K562 (cell line): ENCODE measurements around the gene GHRL. TPM values are rescaled to one million over a fixed set of nuclear protein-coding genes. Genes with fewer than 3 reads are reported as not detected.
A peak's percentile ranks its signal among the peaks of the same experiment; 100 is the strongest.

Source experiments
- ATAC-seq: fragments of 200-7000 bp; cut with Tn5 transposase; 3 replicates; pipeline ENCODE4 v1.9.1; 2020; ENCODE audit warnings: moderate library complexity
- BruUV-seq: library from RNA; stranded (reverse); fragments of 400-500 nt; replicated peaks from 2 replicates; lab custom pipeline; 2021; lab: Mats Ljungman, UMichigan
- CTCF ChIA-PET: fragments of 300-600 bp; formaldehyde crosslinking; extraction: SDS; loops from one replicate; lab custom pipeline; 2021; ENCODE audit warnings: low intra/inter-chr PET ratio; lab: Yijun Ruan, JAX
- POLR2A ChIA-PET: fragments of 300-600, 350-650 bp; sonication (Branson Sonifier 250); formaldehyde crosslinking; extraction: SDS; loops from one replicate; lab custom pipeline; 2021; ENCODE audit warnings: antibody characterized with exemption, inconsistent platforms; lab: Yijun Ruan, JAX
- DNase-seq, 4 experiments: peaks; one replicate each; pipeline versions ENCODE4 v3.0.0 to v3.0.0-alpha.2; 2011 to 2018; ENCODE audit warnings: low spot score in 3 of 4, mixed read lengths in 3 of 4; ENCODE audit errors: extremely low read depth in 1 of 4
- FAIRE-seq: peaks from 2 replicates; lab custom pipeline; 2011; peaks lifted over from hg19 to GRCh38; lab: Jason Lieb, UNC
- H2AFZ ChIP-seq: 2 replicates; pipeline ENCODE4 v1.6.0; 2011; ENCODE audit warnings: low read depth, low read length, control low read depth, inconsistent platforms
- H3K27ac ChIP-seq: fragments of 200-600 bp; 3 replicates; pipeline ENCODE4 v1.8.0; 2011; ENCODE audit warnings: low read depth, mild to moderate bottlenecking, control low read depth, inconsistent platforms, low read length, moderate library complexity, mixed read lengths; ENCODE audit errors: extremely low read depth
- H3K27me3 ChIP-seq, 2 experiments: fragments of 300-600 bp in 1 of 2; 2 replicates in 1 of 2; 3 replicates in 1 of 2; pipeline versions ENCODE4 v1.6.0 to v1.8.0; 2011; ENCODE audit warnings: inconsistent platforms in 2 of 2, low read length in 2 of 2, mild to moderate bottlenecking in 1 of 2, mixed read lengths in 1 of 2, moderate library complexity in 1 of 2; ENCODE audit not compliant: control insufficient read depth in 2 of 2, insufficient read depth in 2 of 2
- H3K36me3 ChIP-seq: fragments of 300-600 bp; 3 replicates; pipeline ENCODE4 v1.8.0; 2011; ENCODE audit warnings: mild to moderate bottlenecking, low read length, inconsistent platforms; ENCODE audit not compliant: control insufficient read depth, insufficient read depth
- H3K4me1 ChIP-seq, 2 experiments: fragments of 200-600 bp in 1 of 2; replicated peaks in 1 of 2; 2 replicates in 1 of 2; 3 replicates in 1 of 2; pipeline versions ENCODE4 v1.5.1 to v1.8.0; 2011; ENCODE audit warnings: inconsistent platforms in 2 of 2, low read length in 2 of 2, mild to moderate bottlenecking in 1 of 2, mixed read lengths in 1 of 2, moderate library complexity in 1 of 2; ENCODE audit not compliant: control insufficient read depth in 2 of 2, insufficient read depth in 2 of 2
- H3K4me2 ChIP-seq: 2 replicates; pipeline ENCODE4 v1.6.1; 2011; ENCODE audit warnings: low read length, control low read depth, inconsistent platforms, mixed read lengths; ENCODE audit not compliant: insufficient read depth
- H3K4me3 ChIP-seq: fragments of 200-600 bp; sonication (generic), shearing (Covaris generic); 2 replicates; pipeline ENCODE4 v1.5.1; 2016; ENCODE audit warnings: control low read depth, inconsistent platforms
- H3K79me2 ChIP-seq: fragments of 200-600 bp; 3 replicates; pipeline ENCODE4 v1.8.0; 2011; ENCODE audit warnings: low read length, inconsistent platforms; ENCODE audit not compliant: control insufficient read depth, insufficient read depth
- H3K9ac ChIP-seq, 2 experiments: 2 replicates each; pipeline versions ENCODE4 v1.6.0 to v1.6.1; 2011; ENCODE audit warnings: low read depth in 2 of 2, low read length in 2 of 2, control low read depth in 1 of 2, inconsistent platforms in 1 of 2, mild to moderate bottlenecking in 1 of 2, mixed read lengths in 1 of 2; ENCODE audit not compliant: insufficient read depth in 1 of 2
- H3K9me1 ChIP-seq: one replicate; pipeline ENCODE4 v1.6.0; 2011; ENCODE audit warnings: inconsistent platforms, mild to moderate bottlenecking, low read length, moderate library complexity; ENCODE audit not compliant: control insufficient read depth, insufficient read depth
- H3K9me3 ChIP-seq: replicated peaks from 2 replicates; pipeline ENCODE4 v1.5.1; 2011; ENCODE audit warnings: low read depth, low read length, inconsistent platforms; ENCODE audit not compliant: control insufficient read depth, insufficient read depth
- H4K20me1 ChIP-seq: replicated peaks from 2 replicates; pipeline ENCODE4 v1.6.1; 2011; ENCODE audit warnings: low read length, inconsistent platforms, mixed read lengths; ENCODE audit not compliant: control insufficient read depth, insufficient read depth
- DACH1 ChIP-seq: fragments of 450-650 bp; IDR thresholded peaks from 2 replicates; pipeline ENCODE4 v1.6.1; 2018; ENCODE audit not compliant: partially characterized antibody
- EP300 ChIP-seq: IDR thresholded peaks from 2 replicates; pipeline ENCODE4 v1.6.1; 2012; ENCODE audit warnings: low read length, improper control_type of control experiment
- FOXA1 ChIP-seq: fragments of 450-650 bp; IDR thresholded peaks from 2 replicates; pipeline ENCODE4 v1.6.1; 2016; ENCODE audit warnings: mild to moderate bottlenecking, borderline replicate concordance
- HNRNPK ChIP-seq: fragments of 200-400 bp; formaldehyde crosslinking; IDR thresholded peaks from one replicate; pipeline ENCODE4 v1.6.1; 2018; ENCODE audit warnings: mild to moderate bottlenecking, low read depth, low read length; ENCODE audit not compliant: poor library complexity, severe bottlenecking
- KDM1A ChIP-seq, 2 experiments: fragments of 450-650 bp; IDR thresholded peaks; 2 replicates each; pipeline ENCODE4 v1.6.1; 2016; ENCODE audit warnings: mild to moderate bottlenecking in 2 of 2
- ZNF224 ChIP-seq: sonication (generic); formaldehyde crosslinking; IDR thresholded peaks from 2 replicates; pipeline ENCODE4 v1.8.0; 2022; ENCODE audit warnings: mild to moderate bottlenecking, missing genetic modification reagents
- ZNF23 ChIP-seq: fragments of 250-450 bp; sonication (Bioruptor Pico); IDR thresholded peaks from 2 replicates; pipeline ENCODE4 v1.4.0; 2020; ENCODE audit warnings: mild to moderate bottlenecking
- ZNF316 ChIP-seq: fragments of 450-650 bp; IDR thresholded peaks from 2 replicates; pipeline ENCODE4 v1.6.1; 2016
- ZNF717 ChIP-seq: fragments of 250-450 bp; sonication (Bioruptor Pico); IDR thresholded peaks from 2 replicates; pipeline ENCODE4 v1.5.0; 2021
- ZNF764 ChIP-seq: fragments of 250-450 bp; sonication (Bioruptor Pico); IDR thresholded peaks from 2 replicates; pipeline ENCODE4 v1.4.0; 2020; ENCODE audit warnings: low read depth, mild to moderate bottlenecking, moderate library complexity
- ZNF766 ChIP-seq: fragments of 200-800 bp; sonication (Bioruptor generic); conservative IDR thresholded peaks from 2 replicates; pipeline ENCODE4 v1.6.1; 2016; ENCODE audit warnings: missing genetic modification characterization, missing compliant biosample characterization
- whole genome bisulfite sequencing: fragments of 100-300 bp; shearing (Covaris generic); methylation state at CpG from one replicate; pipeline ENCODE4 v1.1.6; 2016; ENCODE audit warnings: low coverage, mixed read lengths; ENCODE audit not compliant: insufficient coverage; ENCODE audit errors: missing lambda C conversion rate; 5-methylcytosine and 5-hydroxymethylcytosine counted together
- in situ Hi-C: fragments of 300-500 bp; cut with MboI; formaldehyde crosslinking; loops from 4 replicates; pipeline ENCODE4 v1.15.0; 2018; ENCODE audit warnings: inconsistent platforms, mixed read lengths
- intact Hi-C: fragments of 100-400 bp; cut with micrococcal nuclease; formaldehyde crosslinking; loops from 2 replicates; pipeline ENCODE4 v1.14.2; 2022
- polyA plus RNA-seq, 8 experiments: library from polyadenylated mRNA; depleted of rRNA in 4 of 8; stranded (reverse) in 5 of 8; unstranded in 3 of 8; fragments of >200 nt; fragmentation: Nextera tagmentation in 2 of 8; fragmentation: Illumina TruSeq in 1 of 8; extraction: Ambion mirVana in 2 of 8; extraction: Trizol in 1 of 8; gene quantifications; 2 replicates each; pipeline versions ENCODE4 v1.2.1 to v1.2.3, GENCODE V29; 2011 to 2014; ENCODE audit warnings: inconsistent platforms in 1 of 8, missing spikeins in 1 of 8
- total RNA-seq, 7 experiments: library from RNA; depleted of rRNA in 6 of 7; stranded (reverse); fragments of >200 nt in 6 of 7; fragmentation: Illumina TruSeq in 2 of 7; extraction: Trizol in 2 of 7; gene quantifications; 2 replicates each; pipeline versions ENCODE4 v1.2.1 to v1.2.3, GENCODE V29; 2011 to 2021; ENCODE audit warnings: low replicate concordance in 1 of 7
- TF ChIP-seq, protein P1 (sequence below): fragments of 200-800 bp; sonication (Bioruptor generic); IDR thresholded peaks from 2 replicates; pipeline ENCODE4 v1.6.1; 2017; ENCODE audit warnings: missing genetic modification characterization, missing compliant biosample characterization
- TF ChIP-seq, protein P2 (sequence below): fragments of 200-800 bp; sonication (Bioruptor generic); IDR thresholded peaks from 2 replicates; pipeline ENCODE4 v1.6.1; 2016; ENCODE audit warnings: missing genetic modification characterization, missing compliant biosample characterization
- TF ChIP-seq, protein P3 (sequence below): sonication (generic); formaldehyde crosslinking; IDR thresholded peaks from 2 replicates; pipeline ENCODE4 v1.8.1; 2023; ENCODE audit warnings: mild to moderate bottlenecking, missing genetic modification reagents, moderate library complexity

GHRL gene
- total and polyA plus RNA-seq, 9 of the 15 experiments (the other 6 are each of a cell fraction or from before 2014, with no cell fraction given): 0.08 to 0.29 (median 0.15) TPM; not detected in 5

- TF ChIP-seq HNRNPK: peak; percentile 67
- 0 out of 4 replicates have a peak, but pooled peaks of 1 of the 2 experiments have one; percentile 25 for TF ChIP-seq KDM1A (IDR thresholded peaks at IDR 0.05)
- TF ChIP-seq ZNF717 (CRISPR knock-in tag): no peak
- no peak for TF ChIP-seq DACH1
- TF ChIP-seq FOXA1: no peak
- TF ChIP-seq, protein P1, sequence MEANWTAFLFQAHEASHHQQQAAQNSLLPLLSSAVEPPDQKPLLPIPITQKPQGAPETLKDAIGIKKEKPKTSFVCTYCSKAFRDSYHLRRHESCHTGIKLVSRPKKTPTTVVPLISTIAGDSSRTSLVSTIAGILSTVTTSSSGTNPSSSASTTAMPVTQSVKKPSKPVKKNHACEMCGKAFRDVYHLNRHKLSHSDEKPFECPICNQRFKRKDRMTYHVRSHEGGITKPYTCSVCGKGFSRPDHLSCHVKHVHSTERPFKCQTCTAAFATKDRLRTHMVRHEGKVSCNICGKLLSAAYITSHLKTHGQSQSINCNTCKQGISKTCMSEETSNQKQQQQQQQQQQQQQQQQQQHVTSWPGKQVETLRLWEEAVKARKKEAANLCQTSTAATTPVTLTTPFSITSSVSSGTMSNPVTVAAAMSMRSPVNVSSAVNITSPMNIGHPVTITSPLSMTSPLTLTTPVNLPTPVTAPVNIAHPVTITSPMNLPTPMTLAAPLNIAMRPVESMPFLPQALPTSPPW (CRISPR knock-in tag): peak; percentile 70
Observed at GRCh38 chr3:10319804-10320203, 27.1 kb upstream of the GHRL start (continued).

DNA sequence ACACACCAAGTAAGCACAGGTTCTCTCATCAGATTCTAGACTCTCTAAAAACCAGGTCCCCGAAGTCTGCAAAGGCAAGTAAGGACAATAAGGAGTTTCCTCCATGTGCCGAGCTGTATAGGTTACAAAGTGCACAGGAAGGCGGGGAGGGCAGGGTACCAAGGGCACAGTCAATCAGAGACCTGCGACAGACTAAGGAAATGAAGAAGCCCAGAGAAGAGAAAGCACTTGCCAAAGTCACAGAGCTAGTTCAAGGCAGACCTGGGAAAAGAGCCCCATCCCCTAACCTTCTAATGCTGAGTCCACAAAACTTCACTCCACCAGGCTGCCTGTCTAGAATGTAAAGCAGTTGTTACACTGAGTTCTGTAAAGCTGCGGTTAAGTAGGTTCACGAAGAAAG, 26.5 kb upstream of the GHRL start:
- FAIRE-seq (no peak), ATAC-seq (no peak)
- POLR2A ChIA-PET: interaction anchor here (0.6 to 4.0 kb wide), 7 partner anchors 15 to 564 kb away, joined by 3 to 39 read pairs (median 3); partner anchors contain the start of genes CRELD1 and GHRL
- H3K4me2 ChIP-seq: peak overlapping the region; percentile 61
- H3K79me2 ChIP-seq: peaks cover 41% of the 10 kb centered on the region
- 91% methylated on average over 6 of the region's 6 CpGs for WGBS
- intact Hi-C loops: no loop called here
- peaks cover 9% of the 10 kb centered on the region for H3K9me1 ChIP-seq
- BruUV-seq: TSS peak; percentile 35
- H3K27ac ChIP-seq: no peak overlapping the region
- H3K9me3 ChIP-seq: no peaks in the 10 kb centered on the region
- TF ChIP-seq, protein P2, sequence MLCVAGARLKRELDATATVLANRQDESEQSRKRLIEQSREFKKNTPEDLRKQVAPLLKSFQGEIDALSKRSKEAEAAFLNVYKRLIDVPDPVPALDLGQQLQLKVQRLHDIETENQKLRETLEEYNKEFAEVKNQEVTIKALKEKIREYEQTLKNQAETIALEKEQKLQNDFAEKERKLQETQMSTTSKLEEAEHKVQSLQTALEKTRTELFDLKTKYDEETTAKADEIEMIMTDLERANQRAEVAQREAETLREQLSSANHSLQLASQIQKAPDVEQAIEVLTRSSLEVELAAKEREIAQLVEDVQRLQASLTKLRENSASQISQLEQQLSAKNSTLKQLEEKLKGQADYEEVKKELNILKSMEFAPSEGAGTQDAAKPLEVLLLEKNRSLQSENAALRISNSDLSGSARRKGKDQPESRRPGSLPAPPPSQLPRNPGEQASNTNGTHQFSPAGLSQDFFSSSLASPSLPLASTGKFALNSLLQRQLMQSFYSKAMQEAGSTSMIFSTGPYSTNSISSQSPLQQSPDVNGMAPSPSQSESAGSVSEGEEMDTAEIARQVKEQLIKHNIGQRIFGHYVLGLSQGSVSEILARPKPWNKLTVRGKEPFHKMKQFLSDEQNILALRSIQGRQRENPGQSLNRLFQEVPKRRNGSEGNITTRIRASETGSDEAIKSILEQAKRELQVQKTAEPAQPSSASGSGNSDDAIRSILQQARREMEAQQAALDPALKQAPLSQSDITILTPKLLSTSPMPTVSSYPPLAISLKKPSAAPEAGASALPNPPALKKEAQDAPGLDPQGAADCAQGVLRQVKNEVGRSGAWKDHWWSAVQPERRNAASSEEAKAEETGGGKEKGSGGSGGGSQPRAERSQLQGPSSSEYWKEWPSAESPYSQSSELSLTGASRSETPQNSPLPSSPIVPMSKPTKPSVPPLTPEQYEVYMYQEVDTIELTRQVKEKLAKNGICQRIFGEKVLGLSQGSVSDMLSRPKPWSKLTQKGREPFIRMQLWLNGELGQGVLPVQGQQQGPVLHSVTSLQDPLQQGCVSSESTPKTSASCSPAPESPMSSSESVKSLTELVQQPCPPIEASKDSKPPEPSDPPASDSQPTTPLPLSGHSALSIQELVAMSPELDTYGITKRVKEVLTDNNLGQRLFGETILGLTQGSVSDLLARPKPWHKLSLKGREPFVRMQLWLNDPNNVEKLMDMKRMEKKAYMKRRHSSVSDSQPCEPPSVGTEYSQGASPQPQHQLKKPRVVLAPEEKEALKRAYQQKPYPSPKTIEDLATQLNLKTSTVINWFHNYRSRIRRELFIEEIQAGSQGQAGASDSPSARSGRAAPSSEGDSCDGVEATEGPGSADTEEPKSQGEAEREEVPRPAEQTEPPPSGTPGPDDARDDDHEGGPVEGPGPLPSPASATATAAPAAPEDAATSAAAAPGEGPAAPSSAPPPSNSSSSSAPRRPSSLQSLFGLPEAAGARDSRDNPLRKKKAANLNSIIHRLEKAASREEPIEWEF (CRISPR knock-in tag): no peak
- TF ChIP-seq EP300 (no peak), ZNF23 (no peak), ZNF764 (CRISPR knock-in tag) (no peak), ZNF766 (CRISPR knock-in tag) (no peak), ZNF316 (peak; percentile 31), ZNF224 (CRISPR knock-in tag) (no peak)
- TF ChIP-seq, protein P3, sequence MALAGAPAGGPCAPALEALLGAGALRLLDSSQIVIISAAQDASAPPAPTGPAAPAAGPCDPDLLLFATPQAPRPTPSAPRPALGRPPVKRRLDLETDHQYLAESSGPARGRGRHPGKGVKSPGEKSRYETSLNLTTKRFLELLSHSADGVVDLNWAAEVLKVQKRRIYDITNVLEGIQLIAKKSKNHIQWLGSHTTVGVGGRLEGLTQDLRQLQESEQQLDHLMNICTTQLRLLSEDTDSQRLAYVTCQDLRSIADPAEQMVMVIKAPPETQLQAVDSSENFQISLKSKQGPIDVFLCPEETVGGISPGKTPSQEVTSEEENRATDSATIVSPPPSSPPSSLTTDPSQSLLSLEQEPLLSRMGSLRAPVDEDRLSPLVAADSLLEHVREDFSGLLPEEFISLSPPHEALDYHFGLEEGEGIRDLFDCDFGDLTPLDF (CRISPR knock-in tag): 0 out of 2 replicates have a peak, but pooled peaks have one; percentile 39
- TF ChIP-seq, all 486 proteins: peak for 2
- Histone ChIP-seq H3K36me3 (peaks cover 56% of the 10 kb centered on the region), H4K20me1 (peaks cover 25% of the 10 kb centered on the region), H3K4me1 (peaks cover 5% of the 10 kb centered on the region in 2 experiments; a peak in 3 of 5 replicates), H2AFZ (no peak overlapping the region), H3K9ac (peak overlapping the region; percentile 8 to 23; a peak in 2 of 4 replicates), H3K27me3 (peaks cover 4 to 6% of the 10 kb centered on the region in 2 experiments; a peak in 3 of 5 replicates), H3K4me3 (peak overlapping the region; percentile 93; the same call in 1 of the 2 replicates)
- in situ Hi-C loops: loop anchor here (25.0 kb wide), 1 partner anchor 807 kb away; no protein-coding TSS in a partner anchor
- CTCF ChIA-PET: no interaction called here
- DNase-seq: no peak
